ENCODE results near the gene CEP85.

CEP85 gene

DNA sequence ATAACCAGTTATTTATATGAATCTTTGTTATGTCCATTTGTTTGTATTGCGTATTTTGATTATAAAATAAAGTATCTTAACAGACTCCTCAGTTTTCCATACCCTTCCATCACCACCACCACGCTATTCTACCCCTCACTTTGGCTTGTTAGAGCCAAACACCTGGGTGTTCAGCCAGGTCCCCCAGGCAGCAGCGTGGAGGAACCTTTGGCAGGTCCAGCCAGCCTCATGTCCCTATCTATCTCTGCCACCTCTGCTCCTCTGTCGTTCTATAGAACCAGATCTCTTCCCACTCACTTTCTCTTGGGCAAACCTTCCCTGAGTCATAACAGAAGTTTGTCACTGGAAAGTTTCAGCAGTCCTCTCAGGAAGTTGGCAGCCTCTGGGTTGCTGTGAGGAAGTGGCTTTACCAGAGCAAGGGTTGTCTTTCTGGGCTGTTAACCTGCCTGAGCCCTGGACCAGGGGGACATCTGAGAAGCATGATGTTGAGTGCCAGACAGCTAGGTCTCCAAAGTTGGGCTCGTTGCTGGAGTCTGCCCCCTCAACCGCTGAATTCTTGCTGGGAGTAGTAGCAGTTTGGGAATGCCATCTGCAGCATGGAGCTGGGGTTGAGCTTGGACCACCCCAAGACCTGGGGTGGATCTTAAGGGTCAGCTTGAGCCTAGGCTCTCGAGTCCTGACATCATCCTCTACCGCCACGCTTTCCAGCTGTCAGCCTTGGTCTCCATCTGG lies 44.9 kb downstream of the CEP85 start:
- DNase-seq = no peak

DNA sequence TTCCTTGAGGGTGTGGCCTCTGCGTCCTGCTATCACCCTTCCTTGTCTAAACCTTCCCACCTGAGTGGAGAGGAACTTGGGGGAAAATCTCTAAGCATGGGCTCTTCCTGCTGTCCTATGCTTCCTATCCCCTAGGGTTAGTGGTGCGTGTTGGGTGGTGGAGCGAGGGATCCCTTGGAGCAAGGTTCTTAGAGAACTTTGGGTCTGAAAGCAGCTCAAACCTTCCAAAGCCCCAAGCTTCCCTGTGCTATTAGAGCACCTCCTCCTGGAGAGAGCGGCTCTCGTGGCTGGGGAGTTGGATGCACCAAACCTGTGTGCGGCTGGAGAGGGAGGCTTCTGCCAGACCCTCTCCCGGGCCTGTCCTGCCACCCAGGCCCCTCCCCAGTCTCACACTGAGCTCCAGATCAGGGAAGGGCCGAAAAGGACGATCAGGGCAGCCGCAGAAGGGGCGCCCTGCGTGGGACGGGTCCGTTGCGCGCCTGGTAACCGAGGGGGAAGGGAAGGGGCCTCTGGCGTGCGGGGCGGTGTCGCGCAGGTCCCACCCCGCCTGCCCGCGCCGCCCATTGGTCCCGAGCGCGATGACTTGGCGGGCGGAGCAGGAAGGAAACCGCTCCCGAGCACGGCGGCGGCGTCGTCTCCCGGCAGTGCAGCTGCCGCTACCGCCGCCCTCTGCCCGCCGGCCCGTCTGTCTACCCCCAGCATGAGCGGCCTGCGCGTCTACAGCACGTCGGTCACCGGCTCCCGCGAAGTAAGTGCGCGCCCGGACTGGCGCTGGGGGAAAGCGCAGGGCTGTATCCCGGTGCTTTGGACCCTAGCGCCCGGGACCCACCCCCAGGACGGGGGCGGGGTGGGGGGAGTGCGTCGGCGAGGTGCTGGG lies 45.7 kb downstream of the CEP85 start, which contains the start of gene SH3BGRL3:
Gene SH3BGRL3 (plus strand): TSS at position 631 of the 877 bp plus-strand sequence. CDS start 70 bp downstream, at position 701.
- DNase-seq = peak; percentile 62

DNA sequence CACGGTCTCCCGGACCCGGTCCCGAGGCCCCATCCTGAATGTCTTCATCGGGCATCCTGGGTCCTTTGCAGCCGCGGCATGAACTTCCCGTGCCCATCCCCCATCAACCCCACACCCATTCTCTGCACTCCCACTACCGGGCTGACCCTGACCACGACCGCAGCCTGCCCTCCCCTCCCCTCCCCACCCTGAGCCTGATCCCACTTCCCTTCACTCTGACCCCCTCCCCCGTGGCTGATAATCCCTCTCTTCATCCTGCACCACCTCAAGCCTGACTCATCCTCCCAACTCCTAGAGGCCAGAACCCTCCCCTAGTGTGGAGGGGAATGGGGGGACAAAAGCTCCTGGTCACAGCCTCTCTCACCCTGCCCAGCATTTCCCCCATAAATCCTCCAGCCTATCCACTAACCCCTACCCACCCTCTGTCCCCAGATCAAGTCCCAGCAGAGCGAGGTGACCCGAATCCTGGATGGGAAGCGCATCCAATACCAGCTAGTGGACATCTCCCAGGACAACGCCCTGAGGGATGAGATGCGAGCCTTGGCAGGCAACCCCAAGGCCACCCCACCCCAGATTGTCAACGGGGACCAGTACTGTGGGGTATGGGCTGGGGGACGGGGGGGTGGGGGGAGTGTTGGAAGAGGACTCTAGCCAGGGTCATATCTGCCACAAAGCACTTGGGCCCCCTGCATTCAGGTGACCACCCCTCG lies 46.5 kb downstream of the CEP85 start:
- no peak for DNase-seq

DNA sequence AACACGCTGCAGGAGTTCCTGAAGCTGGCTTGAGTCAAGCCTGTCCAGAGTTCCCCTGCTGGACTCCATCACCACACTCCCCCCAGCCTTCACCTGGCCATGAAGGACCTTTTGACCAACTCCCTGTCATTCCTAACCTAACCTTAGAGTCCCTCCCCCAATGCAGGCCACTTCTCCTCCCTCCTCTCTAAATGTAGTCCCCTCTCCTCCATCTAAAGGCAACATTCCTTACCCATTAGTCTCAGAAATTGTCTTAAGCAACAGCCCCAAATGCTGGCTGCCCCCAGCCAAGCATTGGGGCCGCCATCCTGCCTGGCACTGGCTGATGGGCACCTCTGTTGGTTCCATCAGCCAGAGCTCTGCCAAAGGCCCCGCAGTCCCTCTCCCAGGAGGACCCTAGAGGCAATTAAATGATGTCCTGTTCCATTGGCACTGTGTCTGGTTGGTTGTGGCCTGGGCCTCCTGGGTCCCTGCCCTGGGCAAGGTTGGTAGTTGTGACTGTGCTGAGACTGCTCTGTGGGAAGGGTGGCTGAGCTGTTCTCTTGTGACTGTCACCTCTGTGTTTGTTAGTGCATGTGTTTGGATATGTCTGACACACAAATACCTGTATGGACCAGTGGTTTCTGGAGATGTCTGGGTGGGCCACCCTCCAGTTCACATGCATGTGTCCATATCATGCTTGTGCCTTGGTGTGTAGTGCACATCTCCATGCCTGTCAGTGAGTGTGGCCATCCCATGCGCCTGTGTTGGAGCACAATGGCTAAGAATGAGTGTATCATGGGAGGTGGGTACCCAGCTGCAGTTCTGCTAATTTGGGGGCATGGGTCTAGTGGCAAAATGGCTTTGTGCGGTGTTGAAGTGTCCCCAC lies 47.3 kb downstream of the CEP85 start:
- DNase-seq = no peak

- DNase-seq = no peak
These were observed 48.0 kb downstream of the CEP85 start for GRCh38 chr1:26281971-26282370.

GRCh38 chr1:26282401-26282918 lies 48.5 kb downstream of the CEP85 start:
- DNase-seq = no peak

- DNase-seq = no peak
These were observed 49.4 kb downstream of the CEP85 start for GRCh38 chr1:26283279-26283853.

- no peak for DNase-seq
These were observed 50.0 kb downstream of the CEP85 start for GRCh38 chr1:26283871-26284596.

- DNase-seq = no peak
These were observed 50.8 kb downstream of the CEP85 start for GRCh38 chr1:26284597-26285347.

DNA sequence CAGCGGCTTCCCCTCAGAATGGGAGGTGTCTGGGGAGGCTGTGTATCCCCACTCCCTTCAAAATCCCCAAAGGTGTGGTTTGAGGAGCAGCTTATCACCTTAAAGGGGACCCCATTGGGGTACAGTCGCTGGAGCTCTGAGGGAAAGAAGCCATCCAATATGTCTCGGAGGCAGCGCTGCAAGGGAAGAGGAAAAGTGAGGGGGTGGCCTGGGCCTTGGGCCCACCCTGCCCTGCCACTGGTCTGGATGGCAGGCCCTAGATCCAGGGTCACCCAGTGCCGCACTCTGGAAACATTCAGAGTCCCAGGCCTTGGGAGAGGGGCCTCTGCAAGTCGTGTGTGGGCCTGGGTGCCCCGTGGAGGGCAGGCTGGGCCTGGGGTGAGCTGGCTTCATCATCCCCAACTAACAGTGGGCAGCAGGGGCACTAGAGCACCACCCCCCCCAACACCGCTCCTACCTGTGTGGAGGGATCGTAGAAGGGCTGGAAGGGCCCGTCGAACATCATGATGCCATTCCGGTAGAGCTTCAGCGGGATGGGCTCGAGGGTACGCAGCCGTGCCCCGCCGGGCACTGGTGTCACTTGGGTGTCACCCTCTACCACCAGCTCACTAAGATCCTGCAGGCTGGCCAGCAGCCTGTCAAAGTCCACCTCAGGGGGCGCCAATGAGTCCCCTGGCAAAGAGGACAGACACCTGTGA lies 51.5 kb downstream of the CEP85 start:
- DNase-seq = no peak

DNA sequence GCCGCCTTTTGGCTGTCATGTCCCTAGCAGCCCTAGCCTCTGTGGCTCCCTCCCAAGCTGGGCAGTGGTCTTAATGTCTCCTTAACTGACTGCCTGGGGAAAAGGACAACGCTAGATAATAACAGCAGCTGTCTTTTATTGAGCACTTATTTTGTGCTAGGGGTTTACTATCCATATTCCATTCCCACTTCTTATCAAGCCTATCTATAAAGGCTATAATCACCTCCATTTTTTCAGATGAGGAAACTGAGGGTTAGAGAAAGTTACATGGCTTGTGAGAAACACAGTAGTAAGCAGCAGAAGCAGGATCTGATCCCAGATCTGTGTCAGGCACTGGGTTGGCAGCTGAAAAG lies 52.0 kb downstream of the CEP85 start:
- no peak for DNase-seq

DNA sequence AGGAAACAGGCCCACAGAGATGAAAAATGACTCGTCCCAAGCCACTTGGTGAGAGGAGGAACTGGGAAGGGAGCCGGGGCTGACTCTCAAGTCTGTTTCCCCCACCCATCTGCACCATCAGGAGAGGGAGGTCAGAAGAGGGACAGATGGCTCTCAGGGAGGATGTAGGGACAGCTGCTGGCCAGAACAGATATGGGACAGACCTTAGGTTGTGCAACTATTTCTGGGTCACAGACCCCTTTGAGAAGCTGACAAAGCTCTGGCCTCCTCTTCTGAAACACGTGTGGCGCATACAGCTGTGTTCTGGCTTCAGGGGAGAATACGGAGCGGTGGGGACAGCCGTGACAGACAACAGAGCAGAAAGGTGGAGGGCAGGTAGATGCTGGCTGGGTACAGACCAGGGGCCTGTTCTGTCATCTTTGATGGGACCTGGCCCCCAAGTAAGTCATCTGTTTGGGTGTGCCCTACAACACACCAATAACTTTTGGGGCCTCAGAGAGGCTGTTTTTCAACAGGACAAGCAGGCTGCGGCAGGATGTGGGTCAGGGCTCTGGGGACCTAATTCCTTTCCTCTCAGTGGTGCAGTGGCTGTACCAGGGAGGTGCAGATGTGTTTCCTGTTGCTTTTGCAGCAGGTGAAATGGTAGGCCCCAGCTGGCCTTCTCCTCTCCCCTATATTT lies 53.2 kb downstream of the CEP85 start:
- DNase-seq = no peak

- no peak for DNase-seq
These were observed 53.8 kb downstream of the CEP85 start for GRCh38 chr1:26287811-26288210.

DNA sequence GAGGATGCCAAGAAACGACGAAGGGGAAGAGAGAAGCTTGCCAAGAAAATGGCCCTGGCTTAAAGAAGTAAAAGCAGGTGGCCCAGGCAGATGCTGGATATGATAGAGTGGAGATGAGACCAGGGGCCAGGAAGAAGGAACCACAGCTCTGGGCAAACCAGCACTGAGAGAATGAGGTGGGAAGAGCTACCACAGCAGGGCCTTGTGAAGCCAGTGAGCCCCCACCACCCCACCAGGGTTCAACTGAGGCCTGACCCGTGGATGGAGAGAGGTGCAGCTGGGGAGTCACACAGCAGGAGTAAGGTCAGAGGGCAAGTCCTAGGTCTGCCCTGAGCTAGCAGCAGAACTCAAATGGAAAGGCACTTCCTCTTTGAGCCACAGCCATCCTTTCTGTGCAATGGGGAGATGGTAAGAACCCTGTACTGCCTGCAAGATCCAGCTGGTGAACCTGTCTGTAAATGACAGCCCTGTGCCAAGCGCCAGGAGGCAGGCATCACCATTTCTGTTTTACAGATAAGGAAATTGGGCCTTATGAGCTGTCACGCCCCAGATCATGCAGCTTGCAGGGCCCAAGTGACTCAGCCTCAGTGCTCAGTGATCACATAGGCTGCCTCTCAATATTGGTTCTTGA lies 54.4 kb downstream of the CEP85 start:
- DNase-seq = peak; percentile 39

- no peak for DNase-seq
These were observed 55.4 kb downstream of the CEP85 start for GRCh38 chr1:26289158-26290059.

GRCh38 chr1:26290122-26290881 lies 56.3 kb downstream of the CEP85 start:
- no peak for DNase-seq

GRCh38 chr1:26290882-26291261 lies 56.9 kb downstream of the CEP85 start:
- DNase-seq = no peak

All from NCI-H446 treated with DMSO at 0.1 percent for 48 hours (cell line).